ENCODE data around the gene KRT77. TPM values are rescaled to one million over a fixed set of nuclear protein-coding genes. Genes with fewer than 3 reads are reported as not detected.
"Not testable (repeated sequence)": the region's sequence is repeated elsewhere in the genome, so short reads cannot be mapped to it uniquely, and the experiment has no call there.

The KRT77 gene
- under 1 TPM in 2 of 5 experiments, not detected in 3; 0.11 to 0.13 TPM for total RNA-seq
- under 1 TPM; 0.08 to 0.10 TPM for polyA plus RNA-seq
- not detected for total RNA-seq

DNA sequence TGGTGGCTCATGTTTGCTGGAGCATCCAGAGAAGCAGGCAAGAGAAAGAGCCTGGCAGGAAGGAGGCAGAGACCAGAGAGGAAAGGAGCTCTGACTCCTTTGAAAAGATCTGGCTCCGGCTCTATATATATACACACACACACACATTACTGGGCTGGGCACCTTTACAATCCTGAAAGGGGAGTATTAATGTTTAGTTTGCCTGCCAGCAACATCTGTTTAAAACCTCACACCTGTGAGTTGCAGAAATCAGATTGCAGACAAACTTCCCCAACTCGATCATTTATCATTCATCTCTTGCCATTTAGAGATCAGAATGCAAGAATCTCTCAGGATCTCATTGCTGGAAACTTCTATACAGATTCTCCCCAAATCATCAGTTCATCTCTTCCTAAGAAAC lies at the start of gene KRT77:
TSS of gene KRT77 (minus strand) at position 101 of the 400 bp plus-strand sequence. CDS start at position 11, 90 bp downstream.
- ChIA-PET POLR2A (no interaction called here), CTCF (no interaction called here)
- peak within 1 kb of the TSS in 4 of 9 donors; percentile 2 to 76 (median 32) for H3K27ac Mint-ChIP-seq

DNA sequence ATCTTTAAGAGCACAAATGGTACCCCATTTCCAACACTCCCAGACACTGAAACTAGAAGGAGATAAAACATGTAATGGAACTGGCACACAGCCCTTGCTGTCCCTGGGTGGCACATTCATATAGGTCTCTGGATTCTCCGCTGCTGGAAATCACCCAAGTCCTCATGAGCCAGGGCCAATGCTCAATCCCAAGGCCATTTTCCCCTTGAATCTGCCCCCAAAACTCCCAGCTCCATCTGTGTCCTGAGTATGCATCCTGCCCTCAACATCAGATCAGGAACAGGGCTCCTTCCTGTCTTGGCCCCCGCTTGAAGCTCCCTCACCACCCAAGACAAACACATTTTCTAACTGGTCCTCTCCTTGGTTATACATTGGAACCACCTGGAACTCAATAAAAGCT lies 49.2 kb upstream of the KRT77 start:
- no peaks in the 10 kb centered on the region for H3K36me3 ChIP-seq (ENCODE audit: control insufficient read depth in 2 of 3, insufficient read depth in 3 of 3, low read length in 3 of 3)
- DNase-seq (no peak), ATAC-seq (no peak)
- no peak overlapping the region for H3K27ac Mint-ChIP-seq
- H3K27ac ChIP-seq (ENCODE audit: low read depth, low read length): no peak overlapping the region
- peaks cover 0 to 21% (median 15%) of the 10 kb centered on the region in 7 donors for H3K4me1 Mint-ChIP-seq
- no peak overlapping the region for H3K4me3 ChIP-seq (ENCODE audit: low read length)
- H3K27me3 ChIP-seq (ENCODE audit: control insufficient read depth in 2 of 2, insufficient read depth in 2 of 2, low read length in 2 of 2): no peaks in the 10 kb centered on the region
- H3K9me3 Mint-ChIP-seq: peaks cover 0 to 1% (median 0%) of the 10 kb centered on the region in 11 donors
- H3K36me3 Mint-ChIP-seq: no peaks in the 10 kb centered on the region
- peaks cover 0 to 10% (median 0%) of the 10 kb centered on the region in 5 donors for H3K27me3 Mint-ChIP-seq
- POLR2A ChIA-PET: interaction anchor here (0.6 kb wide), 1 partner anchor 183 kb away, joined by 3 read pairs; no protein-coding TSS in a partner anchor
- no peaks in the 10 kb centered on the region for H3K9me3 ChIP-seq (ENCODE audit: control insufficient read depth in 2 of 3, low read length in 3 of 3)
- peaks cover 0 to 6% of the 10 kb centered on the region in 2 donors for H3K4me1 ChIP-seq (ENCODE audit: control insufficient read depth in 2 of 2, insufficient read depth in 2 of 2, low read length in 2 of 2)
- H3K4me3 Mint-ChIP-seq: no peak overlapping the region
- intact Hi-C loops (cut with micrococcal nuclease): no loop called here
- CTCF ChIA-PET: no interaction called here

More for the DNA sequence above, at the start of gene KRT77:
- Histone ChIP-seq H3K9me3 (ENCODE audit: control insufficient read depth in 2 of 3, low read length in 3 of 3) (no peaks in the 10 kb centered on the region), H3K4me3 (ENCODE audit: low read length) (no peak within 1 kb of the TSS), H3K36me3 (ENCODE audit: control insufficient read depth in 2 of 3, insufficient read depth in 3 of 3, low read length in 3 of 3) (no peaks in the 10 kb centered on the region), H3K27me3 (ENCODE audit: control insufficient read depth in 2 of 2, insufficient read depth in 2 of 2, low read length in 2 of 2) (no peaks in the 10 kb centered on the region), H3K27ac (ENCODE audit: low read depth, low read length) (no peak within 1 kb of the TSS), H3K4me1 (ENCODE audit: control insufficient read depth in 2 of 2, insufficient read depth in 2 of 2, low read length in 2 of 2) (peaks cover 0 to 13% of the 10 kb centered on the region in 2 donors)
- intact Hi-C loops (cut with micrococcal nuclease): no loop called here
- no peaks in the 10 kb centered on the region for H3K9me3 Mint-ChIP-seq
- H3K4me1 Mint-ChIP-seq: peaks cover 4 to 38% (median 26%) of the 10 kb centered on the region in 7 donors
- peaks cover 0 to 3% (median 0%) of the 10 kb centered on the region in 5 donors for H3K36me3 Mint-ChIP-seq
- ATAC-seq (no peak), DNase-seq (no peak)
- H3K27me3 Mint-ChIP-seq: peaks cover 0 to 16% (median 0%) of the 10 kb centered on the region in 5 donors
- no peak within 1 kb of the TSS for H3K4me3 Mint-ChIP-seq

DNA sequence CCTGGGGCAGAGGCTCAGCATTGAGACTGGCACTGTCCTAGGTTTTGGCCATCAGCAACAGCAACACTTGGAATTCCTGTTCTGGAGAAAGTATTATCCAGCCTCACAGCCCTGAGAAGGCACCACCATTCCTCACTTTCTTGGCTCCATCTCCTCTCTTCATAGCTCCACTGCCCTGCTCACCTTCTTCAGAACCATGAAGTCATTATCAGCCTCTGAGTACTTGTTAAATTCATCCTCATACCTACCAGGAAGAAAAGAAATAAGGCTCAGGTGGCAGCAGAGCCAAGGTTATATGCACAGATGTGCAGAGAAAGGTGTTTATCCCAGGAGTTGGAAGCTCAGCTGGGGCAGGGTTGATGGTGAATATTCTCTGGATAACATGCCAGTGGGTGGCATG lies 48.5 kb upstream of the KRT77 start:
- H3K36me3 ChIP-seq (ENCODE audit: control insufficient read depth in 2 of 3, insufficient read depth in 3 of 3, low read length in 3 of 3): no peaks in the 10 kb centered on the region
- H3K4me3 Mint-ChIP-seq: no peak overlapping the region
- peaks cover 0 to 1% (median 0%) of the 10 kb centered on the region in 11 donors for H3K9me3 Mint-ChIP-seq
- H3K4me1 ChIP-seq (ENCODE audit: control insufficient read depth in 2 of 2, insufficient read depth in 2 of 2, low read length in 2 of 2): peaks cover 0 to 6% of the 10 kb centered on the region in 2 donors
- H3K9me3 ChIP-seq (ENCODE audit: control insufficient read depth in 2 of 3, low read length in 3 of 3): no peaks in the 10 kb centered on the region
- ATAC-seq: no peak
- H3K27me3 ChIP-seq (ENCODE audit: control insufficient read depth in 2 of 2, insufficient read depth in 2 of 2, low read length in 2 of 2): no peaks in the 10 kb centered on the region
- no peaks in the 10 kb centered on the region for H3K36me3 Mint-ChIP-seq
- H3K27ac Mint-ChIP-seq: no peak overlapping the region
- no peak overlapping the region for H3K27ac ChIP-seq (ENCODE audit: low read depth, low read length)
- no peak overlapping the region for H3K4me3 ChIP-seq (ENCODE audit: low read length)
- peaks cover 0 to 10% (median 0%) of the 10 kb centered on the region in 5 donors for H3K27me3 Mint-ChIP-seq
- ChIA-PET POLR2A (interaction anchor here (0.6 kb wide), 1 partner anchor 184 kb away, joined by 3 read pairs; no protein-coding TSS in a partner anchor), CTCF (no interaction called here)
- intact Hi-C loops (cut with micrococcal nuclease): no loop called here
- H3K4me1 Mint-ChIP-seq: peaks cover 0 to 21% (median 15%) of the 10 kb centered on the region in 7 donors
- DNase-seq: no peak

DNA sequence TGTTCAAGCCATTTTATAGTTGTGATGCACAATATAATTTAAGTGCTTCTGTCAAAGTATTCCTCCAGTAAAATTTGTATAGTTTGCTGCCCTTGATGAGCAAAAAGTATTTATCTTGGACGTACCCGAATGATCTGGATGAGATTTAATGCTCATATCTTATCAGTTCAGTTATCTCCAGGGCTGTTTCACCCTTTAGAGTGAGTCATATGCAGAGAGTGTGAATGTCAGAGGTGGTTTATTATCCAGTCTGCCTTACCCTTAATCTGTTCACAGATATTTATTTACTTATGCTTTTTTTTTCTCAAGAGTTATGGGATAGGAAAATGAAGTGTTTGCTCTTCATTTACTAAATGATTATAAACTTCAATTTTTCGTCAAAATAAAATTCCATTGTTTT lies 47.2 kb upstream of the KRT77 start:
- intact Hi-C loops (cut with micrococcal nuclease); H3K27me3 ChIP-seq (ENCODE audit: control insufficient read depth in 2 of 2, insufficient read depth in 2 of 2, low read length in 2 of 2); H3K4me1 ChIP-seq (ENCODE audit: control insufficient read depth in 2 of 2, insufficient read depth in 2 of 2, low read length in 2 of 2); CTCF ChIA-PET; H3K4me3 ChIP-seq (ENCODE audit: low read length); H3K27ac ChIP-seq (ENCODE audit: low read depth, low read length); POLR2A ChIA-PET; H3K36me3 Mint-ChIP-seq; H3K9me3 ChIP-seq (ENCODE audit: control insufficient read depth in 2 of 3, low read length in 3 of 3); H3K4me3 Mint-ChIP-seq; ATAC-seq; DNase-seq; H3K9me3 Mint-ChIP-seq; H3K36me3 ChIP-seq (ENCODE audit: control insufficient read depth in 2 of 3, insufficient read depth in 3 of 3, low read length in 3 of 3); H3K27me3 Mint-ChIP-seq: not testable (repeated sequence)
- peaks cover 0 to 21% (median 15%) of the 10 kb centered on the region in 7 donors for H3K4me1 Mint-ChIP-seq
- peak overlapping the region in 1 of 9 donors; percentile 46 for H3K27ac Mint-ChIP-seq

DNA sequence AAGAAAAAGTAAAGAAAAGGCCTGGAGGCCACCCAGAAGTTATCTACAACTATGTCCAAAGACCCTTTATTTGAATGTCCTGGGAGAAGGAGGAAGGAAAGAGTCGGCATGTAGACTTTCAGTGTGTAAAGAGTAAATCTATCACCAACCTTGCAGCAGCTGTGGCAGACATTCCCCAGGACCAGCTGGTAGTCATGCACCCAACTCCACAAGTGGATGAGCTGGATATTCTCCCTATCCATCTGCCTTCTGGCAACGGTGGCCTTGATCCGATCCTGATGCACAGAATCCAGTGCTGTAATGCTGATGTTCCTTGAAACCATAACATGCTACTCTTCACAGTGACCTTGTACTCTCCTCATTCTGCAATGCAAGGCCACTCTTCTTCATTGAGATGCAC lies 46.5 kb upstream of the KRT77 start:
- H3K4me3 ChIP-seq (ENCODE audit: low read length): no peak overlapping the region
- ChIA-PET CTCF (no interaction called here), POLR2A (no interaction called here)
- Mint-ChIP-seq H3K36me3 (no peaks in the 10 kb centered on the region), H3K27ac (no peak overlapping the region), H3K27me3 (peaks cover 0 to 10% (median 0%) of the 10 kb centered on the region in 5 donors), H3K4me3 (no peak overlapping the region), H3K4me1 (peaks cover 0 to 21% (median 15%) of the 10 kb centered on the region in 7 donors), H3K9me3 (peaks cover 0 to 1% (median 0%) of the 10 kb centered on the region in 11 donors)
- no peaks in the 10 kb centered on the region for H3K36me3 ChIP-seq (ENCODE audit: control insufficient read depth in 2 of 3, insufficient read depth in 3 of 3, low read length in 3 of 3)
- no peak overlapping the region for H3K27ac ChIP-seq (ENCODE audit: low read depth, low read length)
- no peaks in the 10 kb centered on the region for H3K9me3 ChIP-seq (ENCODE audit: control insufficient read depth in 2 of 3, low read length in 3 of 3)
- no peak for DNase-seq
- intact Hi-C loops (cut with micrococcal nuclease): no loop called here
- H3K27me3 ChIP-seq (ENCODE audit: control insufficient read depth in 2 of 2, insufficient read depth in 2 of 2, low read length in 2 of 2): no peaks in the 10 kb centered on the region
- ATAC-seq: no peak
- peaks cover 0 to 6% of the 10 kb centered on the region in 2 donors for H3K4me1 ChIP-seq (ENCODE audit: control insufficient read depth in 2 of 2, insufficient read depth in 2 of 2, low read length in 2 of 2)

DNA sequence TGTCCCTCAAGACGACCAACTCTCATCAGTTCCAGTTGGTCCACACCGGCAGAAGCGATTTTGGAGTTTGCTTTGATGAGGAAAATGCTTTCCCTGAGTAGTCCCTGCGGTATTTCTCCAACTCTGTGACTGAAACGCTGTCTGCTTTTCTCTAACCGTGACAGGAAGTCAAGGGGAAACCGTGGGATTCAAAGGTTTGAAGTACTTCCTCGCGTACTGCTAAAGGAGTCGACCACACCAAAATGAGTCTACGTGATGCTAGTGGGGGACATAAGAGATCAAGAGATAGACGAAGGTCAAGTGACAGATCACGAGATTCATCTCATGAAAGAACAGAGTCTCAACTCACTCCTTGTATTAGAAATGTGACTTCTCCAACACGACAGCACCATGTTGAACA lies 45.3 kb upstream of the KRT77 start:
- no peaks in the 10 kb centered on the region for H3K36me3 ChIP-seq (ENCODE audit: control insufficient read depth in 2 of 3, insufficient read depth in 3 of 3, low read length in 3 of 3)
- peaks cover 0 to 10% (median 0%) of the 10 kb centered on the region in 5 donors for H3K27me3 Mint-ChIP-seq

DNA sequence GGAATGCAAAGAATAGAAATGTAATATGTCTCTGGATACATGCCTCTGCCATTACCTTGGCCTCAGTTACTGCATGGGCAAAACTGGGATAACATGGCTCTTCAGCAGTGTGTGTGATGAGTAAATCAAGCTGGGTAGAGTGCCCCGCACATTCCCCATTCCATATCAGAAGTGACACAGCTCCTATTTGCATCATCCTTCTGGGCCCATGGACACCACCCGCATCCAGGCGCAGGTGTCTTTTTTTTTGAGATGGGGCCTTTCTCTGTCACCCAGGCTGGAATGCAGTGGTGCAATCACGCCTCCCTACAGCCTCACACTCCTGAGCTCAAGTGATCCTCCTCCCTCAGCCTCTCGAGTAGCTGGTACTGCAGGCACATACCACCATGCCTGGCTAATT lies 42.2 kb upstream of the KRT77 start:
- no peak for DNase-seq
- CTCF ChIA-PET: interaction anchor here (0.8 kb wide), 1 partner anchor 10 kb away, joined by 3 read pairs; no protein-coding TSS in a partner anchor
- intact Hi-C loops (cut with micrococcal nuclease): no loop called here

More for the DNA sequence above, 45.3 kb upstream of the KRT77 start:
- ATAC-seq (no peak), DNase-seq (peak in 3 of 9 donors; percentile 4 to 12 (median 9))
- CTCF ChIA-PET: no interaction called here
- H3K27ac Mint-ChIP-seq: no peak overlapping the region
- no peaks in the 10 kb centered on the region for H3K9me3 ChIP-seq (ENCODE audit: control insufficient read depth in 2 of 3, low read length in 3 of 3)
- H3K9me3 Mint-ChIP-seq: peaks cover 0 to 1% (median 0%) of the 10 kb centered on the region in 11 donors
- H3K36me3 Mint-ChIP-seq: no peaks in the 10 kb centered on the region
- H3K4me3 Mint-ChIP-seq: peak overlapping the region in 1 of 10 donors; percentile 48
- peaks cover 0 to 21% (median 15%) of the 10 kb centered on the region in 7 donors for H3K4me1 Mint-ChIP-seq
- intact Hi-C loops (cut with micrococcal nuclease): no loop called here
- POLR2A ChIA-PET: no interaction called here
- H3K4me3 ChIP-seq (ENCODE audit: low read length): no peak overlapping the region
- H3K27ac ChIP-seq (ENCODE audit: low read depth, low read length): no peak overlapping the region
- no peaks in the 10 kb centered on the region for H3K27me3 ChIP-seq (ENCODE audit: control insufficient read depth in 2 of 2, insufficient read depth in 2 of 2, low read length in 2 of 2)
- H3K4me1 ChIP-seq (ENCODE audit: control insufficient read depth in 2 of 2, insufficient read depth in 2 of 2, low read length in 2 of 2): peaks cover 0 to 6% of the 10 kb centered on the region in 2 donors

More for the DNA sequence above, 42.2 kb upstream of the KRT77 start:
- no peak overlapping the region for H3K4me3 ChIP-seq (ENCODE audit: low read length)
- no peaks in the 10 kb centered on the region for H3K36me3 Mint-ChIP-seq
- H3K4me1 ChIP-seq (ENCODE audit: control insufficient read depth in 2 of 2, insufficient read depth in 2 of 2, low read length in 2 of 2): peaks cover 0 to 6% of the 10 kb centered on the region in 2 donors
- no peak for ATAC-seq
- no peak overlapping the region for H3K27ac ChIP-seq (ENCODE audit: low read depth, low read length)
- no peaks in the 10 kb centered on the region for H3K27me3 ChIP-seq (ENCODE audit: control insufficient read depth in 2 of 2, insufficient read depth in 2 of 2, low read length in 2 of 2)
- H3K9me3 ChIP-seq (ENCODE audit: control insufficient read depth in 2 of 3, low read length in 3 of 3): no peaks in the 10 kb centered on the region
- H3K27me3 Mint-ChIP-seq: peaks cover 0 to 6% (median 6%) of the 10 kb centered on the region in 5 donors
- POLR2A ChIA-PET: interaction anchor here (0.6 kb wide), 1 partner anchor 64 kb away, joined by 5 read pairs; no protein-coding TSS in a partner anchor
- no peak overlapping the region for H3K4me3 Mint-ChIP-seq
- H3K9me3 Mint-ChIP-seq: peaks cover 0 to 4% (median 0%) of the 10 kb centered on the region in 11 donors
- H3K4me1 Mint-ChIP-seq: peaks cover 0 to 20% (median 15%) of the 10 kb centered on the region in 7 donors
- H3K36me3 ChIP-seq (ENCODE audit: control insufficient read depth in 2 of 3, insufficient read depth in 3 of 3, low read length in 3 of 3): no peaks in the 10 kb centered on the region
- H3K27ac Mint-ChIP-seq: no peak overlapping the region
